Measurements from ENCODE around the gene TYW3. TPM values are rescaled to one million over a fixed set of nuclear protein-coding genes. Genes with fewer than 3 reads are reported as not detected.

Gene TYW3
- total and polyA plus RNA-seq, 2 of the 13 experiments (the other 11 are each of a cell fraction or from before 2014, with no cell fraction given) = 17.6 to 45.8 TPM

- CTCF ChIA-PET (ENCODE audit: low intra/inter-chr PET ratio, low total read pairs) = interaction anchor here (1.1 kb wide), 1 partner anchor 428 kb away, joined by 3 read pairs; no protein-coding TSS in a partner anchor
- no peaks in the 10 kb centered on the region for H3K27me3 ChIP-seq (ENCODE audit: control insufficient read depth in 1 of 2, insufficient read depth in 2 of 2, low read length in 2 of 2)
- BruUV-seq (replicated peaks) = no TSS peak
Observed at GRCh38 chr1:74775735-74776134, 42.8 kb downstream of the TYW3 start.

DNA sequence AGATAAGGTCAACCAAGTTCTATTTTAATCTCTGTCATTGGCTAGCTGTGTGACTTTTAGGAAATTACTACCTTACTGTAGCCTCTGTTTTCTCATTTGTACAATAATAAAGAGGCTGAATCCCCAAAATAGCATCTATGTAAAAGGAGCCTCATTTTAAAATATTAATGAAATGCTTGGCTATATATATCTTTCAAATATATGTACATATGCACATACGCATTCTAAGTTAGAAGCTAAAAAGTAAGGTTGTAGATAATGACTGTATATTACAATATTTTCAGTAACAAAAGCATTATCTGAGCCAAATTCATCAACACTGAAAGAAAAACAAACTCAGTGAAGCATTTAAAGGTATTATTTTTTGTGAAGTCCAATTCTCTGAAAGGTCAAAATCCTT, 44.6 kb downstream of the TYW3 start:
- no peak overlapping the region for H3K27ac ChIP-seq (ENCODE audit: extremely low read length, insufficient read depth, low read length)
- H3K36me3 ChIP-seq (replicated peaks in 1 of 2; ENCODE audit: control insufficient read depth in 1 of 2, insufficient read depth in 2 of 2, low read length in 2 of 2) = no peaks in the 10 kb centered on the region
- H3K9ac ChIP-seq (ENCODE audit: insufficient read depth, low read depth, low read length) = no peak overlapping the region
- intact Hi-C loops (cut with micrococcal nuclease; ENCODE audit: unreplicated experiment) = no loop called here
- H4K20me1 ChIP-seq (ENCODE audit: insufficient read depth, low read length) = no peaks in the 10 kb centered on the region
- H2AFZ ChIP-seq (ENCODE audit: low read length) = no peak overlapping the region
- no TSS peak for BruUV-seq (replicated peaks)
- POLR2A ChIA-PET = no interaction called here
- peaks cover 8% of the 10 kb centered on the region; the same call in 1 of the 2 replicates for H3K4me1 ChIP-seq (ENCODE audit: insufficient read depth, low read length)
- ATAC-seq (no peak), DNase-seq (ENCODE audit: low spot score) (no peak), FAIRE-seq (no peak)
- H3K27me3 ChIP-seq (ENCODE audit: control insufficient read depth in 1 of 2, insufficient read depth in 2 of 2, low read length in 2 of 2) = no peaks in the 10 kb centered on the region
- H3K4me3 ChIP-seq (replicated peaks in 1 of 3; ENCODE audit: insufficient read depth in 1 of 3, low read depth in 2 of 3, low read length in 3 of 3) = no peak overlapping the region
- in situ Hi-C loops (cut with HindIII; ENCODE audit: extremely low pct_ligation_motif_present, low pct_unique_long_range_greater_than_20kb) = no loop called here
- no peaks in the 10 kb centered on the region for H3K9me3 ChIP-seq (ENCODE audit: low read length)
- no peak overlapping the region for H3K4me2 ChIP-seq (ENCODE audit: low read depth, low read length)
- no peaks in the 10 kb centered on the region for H3K79me2 ChIP-seq (ENCODE audit: insufficient read depth, low read length)
- WGBS (ENCODE audit: low lambda C conversion rate) = 45% methylated on average over 1 of the region's 1 CpG
- CTCF ChIA-PET (ENCODE audit: low intra/inter-chr PET ratio, low total read pairs) = no interaction called here
- TF ChIP-seq CENPX (CRISPR knock-in tag; IDR thresholded peaks at IDR 0.05) (no peak), SATB2 (CRISPR knock-in tag; IDR thresholded peaks at IDR 0.05) (no peak), FOXO4 (CRISPR knock-in tag; conservative IDR thresholded peaks at IDR 0.05) (no peak), MIER3 (CRISPR knock-in tag; IDR thresholded peaks at IDR 0.05; ENCODE audit: borderline replicate concordance) (no peak), ZC3H4 (CRISPR knock-in tag; IDR thresholded peaks at IDR 0.05; ENCODE audit: borderline replicate concordance) (no peak), TFAP4 (IDR thresholded peaks at IDR 0.05; ENCODE audit: borderline replicate concordance, low read depth) (no peak), ZNF367 (CRISPR knock-in tag; IDR thresholded peaks at IDR 0.05; ENCODE audit: borderline replicate concordance) (no peak), ZNF616 (CRISPR knock-in tag; IDR thresholded peaks at IDR 0.05; ENCODE audit: low read depth) (no peak), ZBTB2 (CRISPR knock-in tag; IDR thresholded peaks at IDR 0.05; ENCODE audit: low read depth) (no peak), KDM1A (CRISPR knock-in tag; IDR thresholded peaks at IDR 0.05) (no peak)

More at GRCh38 chr1:74775735-74776134, 42.8 kb downstream of the TYW3 start:
- intact Hi-C loops (cut with micrococcal nuclease; ENCODE audit: unreplicated experiment) (no loop called here), in situ Hi-C loops (cut with HindIII; ENCODE audit: extremely low pct_ligation_motif_present, low pct_unique_long_range_greater_than_20kb) (no loop called here)
- Histone ChIP-seq H3K9ac (ENCODE audit: insufficient read depth, low read depth, low read length) (no peak overlapping the region), H3K79me2 (ENCODE audit: insufficient read depth, low read length) (no peaks in the 10 kb centered on the region), H3K9me3 (ENCODE audit: low read length) (no peaks in the 10 kb centered on the region), H4K20me1 (ENCODE audit: insufficient read depth, low read length) (no peaks in the 10 kb centered on the region), H3K27ac (ENCODE audit: extremely low read length, insufficient read depth, low read length) (no peak overlapping the region), H3K4me1 (ENCODE audit: insufficient read depth, low read length) (peaks cover 5% of the 10 kb centered on the region; the same call in 1 of the 2 replicates), H3K36me3 (replicated peaks in 1 of 2; ENCODE audit: control insufficient read depth in 1 of 2, insufficient read depth in 2 of 2, low read length in 2 of 2) (no peaks in the 10 kb centered on the region), H2AFZ (ENCODE audit: low read length) (no peak overlapping the region), H3K4me2 (ENCODE audit: low read depth, low read length) (no peak overlapping the region), H3K4me3 (replicated peaks in 1 of 3; ENCODE audit: insufficient read depth in 1 of 3, low read depth in 2 of 3, low read length in 3 of 3) (no peak overlapping the region)
- WGBS (ENCODE audit: low lambda C conversion rate) = 2% methylated on average over 2 of the region's 2 CpGs
- FAIRE-seq (no peak), DNase-seq (ENCODE audit: low spot score) (no peak), ATAC-seq (no peak)
- no peak for TF ChIP-seq ZBTB26 (CRISPR knock-in tag; IDR thresholded peaks at IDR 0.05; ENCODE audit: borderline replicate concordance)
- POLR2A ChIA-PET = no interaction called here

Measured in HepG2 (cell line).